HG02943 (cell line): ENCODE measurements around the gene CHST11.
"Not testable (repeated sequence)": the region's sequence is repeated elsewhere in the genome, so short reads cannot be mapped to it uniquely, and the experiment has no call there.

ENCODE experiments used
- ATAC-seq: cut with Tn5 transposase; IDR thresholded peaks from one replicate; pipeline ENCODE4 v1.9.1; 2021; ENCODE audit warnings: mild to moderate bottlenecking, low read depth, moderate library complexity; ENCODE audit not compliant: unreplicated experiment

CHST11 gene

DNA sequence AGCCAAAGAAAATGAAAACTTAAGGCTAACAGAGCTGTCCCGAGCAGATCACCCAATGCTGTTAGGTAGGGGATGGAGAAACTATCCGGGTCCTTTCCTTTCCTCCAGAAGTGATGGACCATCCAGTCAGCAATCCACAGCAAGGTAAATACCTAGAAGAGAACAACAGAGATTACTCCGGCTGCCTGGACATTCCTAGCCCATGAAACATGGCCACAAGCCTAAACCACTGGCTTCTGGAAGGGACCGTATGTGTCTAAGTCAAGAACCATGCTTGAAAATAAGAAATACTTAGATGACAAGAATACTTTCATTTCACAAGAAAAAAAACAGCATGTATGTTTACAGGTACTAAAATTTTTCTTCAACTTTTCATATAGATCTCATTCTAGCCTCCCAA, 348.4 kb downstream of the CHST11 start:
- ATAC-seq = no peak

GRCh38 chr12:104806194-104806593, 349.4 kb downstream of the CHST11 start:
- not testable (repeated sequence) for ATAC-seq

- ATAC-seq = no peak
Observed at GRCh38 chr12:104809251-104809650, 352.5 kb downstream of the CHST11 start.

DNA sequence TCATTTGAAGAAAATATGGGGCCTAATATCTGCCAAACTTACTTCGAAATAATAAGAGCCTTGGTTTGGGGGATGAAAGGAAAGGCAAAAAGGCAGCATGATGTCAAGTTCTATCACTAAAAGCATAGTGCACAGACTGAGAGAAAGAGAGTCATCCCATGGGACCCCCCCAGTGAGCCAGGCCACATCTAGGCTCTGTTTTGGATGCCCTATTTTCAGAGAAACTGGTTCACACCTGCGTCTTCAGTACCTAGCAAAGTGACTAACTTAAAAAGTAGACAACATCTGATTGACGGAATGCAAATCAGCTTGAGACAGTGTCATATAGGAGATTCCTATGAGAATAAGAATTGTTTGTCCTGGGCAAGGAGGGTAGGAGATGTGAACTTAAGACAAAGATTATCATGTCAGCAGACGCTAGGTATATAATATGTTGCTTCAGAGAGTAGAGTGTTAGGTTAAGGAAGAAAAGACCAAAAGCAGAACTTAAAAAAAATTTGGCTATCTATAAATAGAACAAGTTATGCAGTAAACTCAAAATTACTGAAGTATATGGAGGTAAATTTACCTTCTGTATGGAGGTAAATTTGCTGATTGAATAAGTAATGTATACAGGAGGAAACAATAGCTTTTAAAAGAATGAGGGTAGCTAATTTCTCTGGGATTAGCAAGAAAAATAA, 353.1 kb downstream of the CHST11 start:
- no peak for ATAC-seq
